Renal cortex interstitium (tissue), 15 donors: ENCODE measurements around the gene NOX5. TPM values are rescaled to one million over a fixed set of nuclear protein-coding genes. Genes with fewer than 3 reads are reported as not detected.
A peak's percentile ranks its signal among the peaks of the same experiment; 100 is the strongest.
"Not testable (repeated sequence)": the region's sequence is repeated elsewhere in the genome, so short reads cannot be mapped to it uniquely, and the experiment has no call there.

Experiments used
- DNase-seq, 11 donors: peaks; one replicate each; pipeline ENCODE4 v3.0.0-alpha.2; 2013; ENCODE audit warnings: low read depth in 9 of 11, low spot score in 4 of 11; ENCODE audit errors: extremely low read depth in 1 of 11
- long read RNA-seq, 16 experiments: transcript quantifications; one replicate each; lab custom pipeline, GENCODE V29; 2026
- polyA plus RNA-seq, 3 donors: library from polyadenylated mRNA; unstranded; fragments of 120-200 nt; gene quantifications; one replicate each; pipeline ENCODE4 v1.2.1, GENCODE V29; 2013; ENCODE audit not compliant: insufficient read length in 3 of 3

NOX5 gene, protein sequence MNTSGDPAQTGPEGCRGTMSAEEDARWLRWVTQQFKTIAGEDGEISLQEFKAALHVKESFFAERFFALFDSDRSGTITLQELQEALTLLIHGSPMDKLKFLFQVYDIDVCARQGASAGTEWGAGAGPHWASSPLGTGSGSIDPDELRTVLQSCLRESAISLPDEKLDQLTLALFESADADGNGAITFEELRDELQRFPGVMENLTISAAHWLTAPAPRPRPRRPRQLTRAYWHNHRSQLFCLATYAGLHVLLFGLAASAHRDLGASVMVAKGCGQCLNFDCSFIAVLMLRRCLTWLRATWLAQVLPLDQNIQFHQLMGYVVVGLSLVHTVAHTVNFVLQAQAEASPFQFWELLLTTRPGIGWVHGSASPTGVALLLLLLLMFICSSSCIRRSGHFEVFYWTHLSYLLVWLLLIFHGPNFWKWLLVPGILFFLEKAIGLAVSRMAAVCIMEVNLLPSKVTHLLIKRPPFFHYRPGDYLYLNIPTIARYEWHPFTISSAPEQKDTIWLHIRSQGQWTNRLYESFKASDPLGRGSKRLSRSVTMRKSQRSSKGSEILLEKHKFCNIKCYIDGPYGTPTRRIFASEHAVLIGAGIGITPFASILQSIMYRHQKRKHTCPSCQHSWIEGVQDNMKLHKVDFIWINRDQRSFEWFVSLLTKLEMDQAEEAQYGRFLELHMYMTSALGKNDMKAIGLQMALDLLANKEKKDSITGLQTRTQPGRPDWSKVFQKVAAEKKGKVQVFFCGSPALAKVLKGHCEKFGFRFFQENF
- polyA plus RNA-seq = 1 to 10 TPM in 1 of 3 donors, under 1 TPM in 2; 0.58 to 1.3 (median 0.65) TPM
- long read RNA-seq, donor 1 = 0 reads
- long read RNA-seq, donor 2 = 0 reads
- long read RNA-seq, donor 3 = 0 reads
- long read RNA-seq, donor 4 = 0 reads
- long read RNA-seq, donor 5 = 0 reads
- long read RNA-seq, donor 6 = 0 reads
- long read RNA-seq, donor 7 = 0 reads
- long read RNA-seq, donor 8 = 0 reads
- long read RNA-seq, donor 9 = 0 reads
- long read RNA-seq, donor 10 = 0 reads
- long read RNA-seq, donor 11 = 0 reads
- long read RNA-seq, donor 12 = 0 reads
- long read RNA-seq, donor 13 = 0 reads
- long read RNA-seq, donor 14 = 0 reads
- long read RNA-seq, donor 15 = 0 reads
- long read RNA-seq, donor 16 = 0 reads

GRCh38 chr15:69014454-69014853 is at the start of gene NOX5:
TSS of gene NOX5 (plus strand) at chr15:69014695. CDS start at chr15:69014736, 41 bp downstream.
- no peak for DNase-seq

- no peak for DNase-seq
Measured at GRCh38 chr15:68966996-68967395, 47.5 kb upstream of the NOX5 start.

DNA sequence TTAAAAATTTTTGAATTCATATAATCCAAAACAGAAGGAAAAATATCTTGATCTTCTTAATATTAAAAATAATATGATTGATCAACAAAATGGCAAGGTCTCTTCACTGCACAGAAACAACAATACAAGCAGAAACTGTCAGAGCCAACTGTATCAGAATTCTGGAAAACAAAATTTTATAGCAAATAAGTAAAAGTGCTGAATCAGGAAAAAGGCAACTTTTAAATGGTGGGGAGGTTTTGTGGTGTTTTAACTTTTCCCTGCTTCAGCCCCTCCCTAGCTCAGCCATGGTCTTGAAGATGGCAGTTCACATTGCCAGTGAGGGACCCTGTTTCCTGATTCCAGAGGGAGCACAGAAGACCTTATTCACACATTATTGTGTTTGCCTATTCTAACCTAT is 46.5 kb upstream of the NOX5 start:
- DNase-seq = no peak

DNA sequence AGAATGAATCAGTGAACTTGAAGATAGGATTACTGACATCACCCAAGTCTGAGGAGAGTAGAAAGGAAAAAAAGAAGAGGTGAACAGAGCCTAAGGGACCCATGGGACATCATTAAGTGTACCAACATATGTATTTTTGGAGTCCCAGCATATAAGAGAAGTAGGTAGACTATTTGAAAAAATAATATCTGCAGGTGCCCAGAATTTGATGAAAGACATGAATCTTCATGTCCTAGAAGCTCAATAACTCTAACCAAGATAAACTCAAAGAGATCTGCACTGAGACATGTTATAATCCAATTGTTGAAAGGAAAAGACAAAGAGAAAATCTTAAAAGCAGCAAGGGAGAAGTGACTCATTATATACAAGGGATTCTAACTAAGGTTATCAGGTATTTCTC is 45.2 kb upstream of the NOX5 start:
- DNase-seq = no peak

GRCh38 chr15:68972201-68973065 is 42.1 kb upstream of the NOX5 start:
- DNase-seq = no peak

DNA sequence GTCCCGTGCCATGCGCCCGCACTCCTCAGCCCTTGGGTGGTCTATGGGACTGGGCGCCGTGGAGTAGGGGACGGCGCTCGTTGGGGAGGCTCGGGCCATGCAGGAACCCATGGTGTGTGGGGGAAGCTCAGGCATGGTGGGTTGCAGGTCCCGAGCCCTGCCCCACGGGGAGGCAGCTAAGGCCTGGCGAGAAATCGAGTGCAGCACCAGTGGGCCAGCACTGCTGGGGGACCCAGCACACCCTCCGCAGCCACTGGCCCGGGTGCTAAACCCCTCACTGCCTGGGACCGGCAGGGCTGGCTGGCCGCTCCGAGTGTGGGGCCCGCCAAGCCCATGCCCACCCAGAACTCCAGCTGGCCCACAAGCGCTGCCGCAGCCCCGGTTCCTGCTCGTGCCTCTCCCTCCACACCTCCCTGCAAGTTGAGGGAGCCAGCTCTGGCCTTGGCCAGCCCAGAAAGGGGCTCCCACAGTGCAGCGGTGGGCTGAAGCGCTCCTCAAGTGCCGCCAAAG is 38.8 kb upstream of the NOX5 start:
- not testable (repeated sequence) for DNase-seq

DNA sequence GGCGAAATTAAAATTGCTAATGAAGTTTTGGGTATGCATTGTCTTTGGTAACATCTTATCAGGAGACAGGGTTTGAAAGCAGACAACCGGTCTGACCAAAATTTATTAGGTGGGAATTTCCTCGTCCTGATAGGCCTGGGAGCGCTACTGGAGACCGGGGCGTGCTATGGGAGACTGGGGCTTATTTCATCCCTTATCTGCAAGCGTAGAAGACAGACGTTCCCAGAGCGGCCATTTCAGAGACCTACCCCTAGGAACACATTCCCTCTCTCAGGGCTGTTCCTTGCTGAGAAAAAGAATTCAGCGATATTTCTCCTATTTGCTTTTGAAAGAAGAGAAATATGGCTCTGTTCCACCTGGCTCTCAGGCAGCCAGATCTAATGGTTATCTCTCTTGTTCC is 37.1 kb upstream of the NOX5 start:
- not testable (repeated sequence) for DNase-seq

- DNase-seq = no peak
Measured at GRCh38 chr15:68979006-68979405, 35.5 kb upstream of the NOX5 start.

DNA sequence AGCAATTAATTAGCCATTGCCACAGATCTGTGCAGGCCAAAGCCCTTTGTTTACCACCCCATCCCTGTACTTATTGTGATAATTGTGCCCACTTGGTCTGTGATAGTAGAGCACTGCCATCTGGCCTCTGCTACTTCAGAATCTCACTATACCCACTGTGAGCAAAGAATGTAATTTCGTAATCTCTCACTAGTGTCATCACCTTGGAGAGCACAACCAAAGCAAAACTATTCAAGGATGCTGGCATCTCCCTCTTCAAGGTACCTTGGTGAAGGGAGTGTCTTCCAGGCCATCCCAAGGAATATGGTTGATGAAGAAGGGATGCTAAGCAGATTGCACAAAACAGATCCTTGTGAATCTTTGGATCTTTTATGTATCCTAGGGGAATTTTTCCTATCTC is 34.7 kb upstream of the NOX5 start:
- DNase-seq = no peak

GRCh38 chr15:68980786-68981185 is 33.7 kb upstream of the NOX5 start:
- DNase-seq = no peak

- no peak for DNase-seq
Measured at GRCh38 chr15:68981941-68982340, 32.6 kb upstream of the NOX5 start.

DNA sequence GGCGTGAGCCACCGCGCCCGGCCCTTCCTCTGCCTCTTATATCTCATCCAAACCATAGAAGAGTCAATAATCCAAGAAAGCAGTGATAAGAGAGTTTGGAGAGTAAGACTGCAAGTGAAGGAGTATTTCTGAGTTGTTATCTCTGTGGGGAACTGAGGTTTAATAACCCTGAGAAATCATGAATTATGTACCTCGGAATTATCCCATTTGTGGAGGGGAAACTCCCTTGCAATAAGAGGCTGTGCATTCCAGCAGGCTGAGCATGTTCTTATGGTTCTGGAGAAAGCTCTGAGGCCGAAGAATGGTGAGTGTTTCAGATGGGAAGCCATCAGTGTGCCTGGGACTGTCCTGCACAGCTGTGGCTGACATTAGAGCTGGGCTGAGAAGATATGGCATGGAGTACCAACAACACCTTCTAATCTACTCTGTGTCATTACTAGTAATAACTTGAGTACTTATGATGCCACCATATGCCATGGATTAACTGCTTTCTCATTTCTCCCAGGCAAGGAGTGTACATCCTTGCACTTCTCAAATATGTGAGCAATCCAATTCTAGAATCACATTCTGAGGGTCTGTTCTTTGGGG is 31.4 kb upstream of the NOX5 start:
- DNase-seq = no peak

DNA sequence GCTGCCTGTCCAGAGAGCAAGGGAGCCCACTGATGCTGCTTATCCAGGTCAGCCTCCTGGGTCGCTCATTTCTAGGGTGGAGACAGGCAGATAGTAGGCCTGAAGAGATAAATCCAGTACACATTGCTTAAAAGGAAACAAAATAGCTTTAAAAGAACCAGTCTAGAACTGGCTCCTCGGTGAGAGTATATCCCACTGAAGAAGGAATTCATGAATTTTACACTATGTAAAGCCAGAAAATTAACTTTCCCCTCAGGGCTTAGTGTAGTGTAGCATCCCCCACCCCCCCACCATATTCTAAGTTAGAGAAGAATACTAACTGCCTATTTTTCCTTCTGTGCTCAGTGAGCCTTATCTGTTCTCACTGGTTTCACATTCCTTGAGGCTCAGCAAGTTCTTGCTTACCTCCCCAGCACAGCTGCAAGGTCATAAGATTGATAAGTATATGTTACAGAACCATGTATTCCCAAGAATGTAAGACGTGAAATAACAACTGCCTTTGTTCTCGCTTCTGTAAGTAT is 30.5 kb upstream of the NOX5 start:
- peak in 4 of 11 donors; percentile 23 to 64 (median 50) for DNase-seq

DNA sequence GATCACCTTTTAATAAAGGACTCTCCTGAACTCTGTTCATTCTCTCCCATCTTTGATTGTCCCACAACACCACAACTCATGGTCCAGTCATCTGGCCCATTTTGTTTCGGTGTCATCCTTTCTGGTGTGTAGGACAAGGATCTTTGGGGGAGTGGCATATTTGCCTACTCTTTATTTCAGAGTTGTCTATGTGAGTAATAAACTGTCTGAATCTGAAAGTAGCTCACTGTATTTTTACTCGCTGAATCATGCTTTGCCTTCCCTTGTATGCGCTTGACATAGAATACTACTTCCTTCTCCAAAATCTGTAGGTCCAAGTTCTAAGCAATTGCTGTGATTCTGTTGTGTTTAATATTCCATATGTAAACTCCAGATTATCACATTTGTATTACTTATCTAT is 29.9 kb upstream of the NOX5 start:
- DNase-seq = no peak

- DNase-seq = no peak
Measured at GRCh38 chr15:68985361-68985891, 29.1 kb upstream of the NOX5 start.

- peak in 1 of 11 donors; percentile 29 for DNase-seq
Measured at GRCh38 chr15:68986322-68986721, 28.2 kb upstream of the NOX5 start.

DNA sequence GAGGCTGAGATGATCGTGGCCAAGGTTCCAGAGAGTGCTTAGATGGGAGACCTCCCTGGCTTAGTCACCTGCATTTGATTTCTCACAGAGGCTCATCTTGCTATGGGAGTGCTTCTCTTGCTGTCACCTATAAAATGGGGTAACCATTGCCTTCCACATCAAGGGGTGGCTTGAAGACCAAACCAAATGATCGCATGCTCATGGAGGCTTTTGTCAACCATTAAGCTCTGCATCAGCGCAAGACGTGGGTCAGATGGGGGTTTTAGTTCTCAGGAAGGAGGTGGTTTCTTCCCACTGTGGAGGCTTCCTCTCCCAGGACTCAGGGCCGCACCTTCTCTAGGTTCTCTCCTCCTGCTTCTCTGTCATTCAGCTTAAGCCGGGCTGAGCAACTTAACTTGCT is 27.4 kb upstream of the NOX5 start:
- DNase-seq = no peak

- no peak for DNase-seq
Measured at GRCh38 chr15:68987676-68988075, 26.8 kb upstream of the NOX5 start.
